DMS 273 treated with DMSO at 0.1 percent for 48 hours (cell line): ENCODE measurements around the gene PDE4B.

ENCODE experiments used
- DNase-seq: peaks from one replicate; lab custom pipeline; 2025; lab: John Stamatoyannopoulos, UW

The PDE4B gene

GRCh38 chr1:66262208-66262963 lies 469.7 kb downstream of the PDE4B start:
- DNase-seq, result no peak

GRCh38 chr1:66265268-66265667 lies 472.6 kb downstream of the PDE4B start:
- no peak for DNase-seq

GRCh38 chr1:66265796-66266195 lies 473.1 kb downstream of the PDE4B start:
- no peak for DNase-seq

- no peak for DNase-seq
These were observed 473.7 kb downstream of the PDE4B start for GRCh38 chr1:66266350-66266749.

GRCh38 chr1:66266756-66267155 lies 474.1 kb downstream of the PDE4B start:
- no peak for DNase-seq

- DNase-seq, result no peak
These were observed 474.7 kb downstream of the PDE4B start for GRCh38 chr1:66267201-66267940.

- DNase-seq, result no peak
These were observed 476.5 kb downstream of the PDE4B start for GRCh38 chr1:66269222-66269621.

GRCh38 chr1:66270119-66270812 lies 477.6 kb downstream of the PDE4B start:
- no peak for DNase-seq

GRCh38 chr1:66271216-66271903 lies 478.7 kb downstream of the PDE4B start:
- peak; percentile 18 for DNase-seq

- DNase-seq, result no peak
These were observed 479.2 kb downstream of the PDE4B start for GRCh38 chr1:66271904-66272254.

- no peak for DNase-seq
These were observed 481.0 kb downstream of the PDE4B start for GRCh38 chr1:66273656-66274055.

- DNase-seq, result no peak
These were observed 481.9 kb downstream of the PDE4B start for GRCh38 chr1:66274634-66275033.

GRCh38 chr1:66275083-66275482 lies 482.4 kb downstream of the PDE4B start:
- DNase-seq, result no peak

GRCh38 chr1:66275601-66276023 lies 482.9 kb downstream of the PDE4B start:
- no peak for DNase-seq

- no peak for DNase-seq
These were observed 483.5 kb downstream of the PDE4B start for GRCh38 chr1:66276218-66276617.

GRCh38 chr1:66278260-66279021 lies 485.7 kb downstream of the PDE4B start:
- no peak for DNase-seq

- DNase-seq, result no peak
These were observed 489.1 kb downstream of the PDE4B start for GRCh38 chr1:66281808-66282207.

GRCh38 chr1:66282343-66282852 lies 489.7 kb downstream of the PDE4B start:
- DNase-seq, result no peak

GRCh38 chr1:66282891-66283621 lies 490.4 kb downstream of the PDE4B start:
- DNase-seq, result no peak

- DNase-seq, result no peak
These were observed 490.9 kb downstream of the PDE4B start for GRCh38 chr1:66283622-66284041.

- no peak for DNase-seq
These were observed 492.1 kb downstream of the PDE4B start for GRCh38 chr1:66284746-66285145.
